ENCODE data around the gene C15orf62.

C15orf62 gene

DNA sequence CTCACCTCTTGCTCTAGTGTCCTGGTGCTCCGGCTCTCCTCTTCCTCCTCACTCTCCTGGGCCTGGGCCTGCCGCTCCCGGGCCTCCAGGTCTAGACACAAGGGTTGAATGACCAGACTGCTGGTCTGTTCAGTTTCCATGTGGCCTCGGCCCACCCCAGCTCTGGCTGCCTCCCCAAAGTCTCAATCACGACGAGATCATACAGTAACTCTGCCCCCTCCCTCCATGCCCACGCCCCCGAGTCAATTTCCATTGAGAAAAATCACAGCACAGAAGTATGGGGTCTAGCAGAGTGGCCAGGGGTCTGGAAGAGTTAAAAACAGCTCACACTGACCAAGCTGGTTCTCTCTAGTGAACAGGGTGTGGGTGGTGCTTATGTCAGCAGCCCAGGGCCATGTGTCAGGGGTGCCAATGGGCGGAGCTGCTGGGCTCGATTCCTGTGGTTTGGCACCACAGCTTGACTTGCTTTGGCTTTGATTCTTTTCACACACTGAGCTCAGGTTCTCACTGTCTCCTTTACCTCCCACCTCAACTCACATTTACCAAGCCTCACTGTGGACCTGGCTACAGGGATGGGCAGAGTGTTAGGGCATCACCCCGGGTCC is 6.9 kb downstream of the C15orf62 start:
- DNase-seq = no peak

- DNase-seq = peak in 3 of 56 donors; percentile 5 to 19 (median 7)
These were observed 12.9 kb downstream of the C15orf62 start for GRCh38 chr15:40782609-40783227.

GRCh38 chr15:40785164-40785563 is 15.4 kb downstream of the C15orf62 start:
- DNase-seq = no peak

DNA sequence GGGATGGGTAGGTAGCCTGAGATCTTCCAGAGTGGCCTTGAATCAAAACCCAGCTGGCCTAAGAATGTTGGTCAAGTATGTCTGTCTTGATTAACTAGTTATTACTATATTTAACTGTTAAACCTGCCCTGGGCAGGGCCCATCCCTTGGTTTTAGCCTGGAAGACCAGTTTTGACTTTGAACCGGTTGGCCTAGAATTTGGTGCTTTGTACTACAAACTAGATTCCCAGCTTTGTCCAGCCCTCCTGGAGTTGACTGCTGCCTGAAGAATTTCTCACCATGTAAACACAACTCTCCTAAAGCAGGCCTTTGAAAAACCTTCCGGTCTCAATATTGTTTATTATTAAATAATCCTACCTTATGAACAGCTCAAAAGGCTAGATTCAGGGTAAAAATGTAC is 16.0 kb downstream of the C15orf62 start:
- no peak for DNase-seq

DNA sequence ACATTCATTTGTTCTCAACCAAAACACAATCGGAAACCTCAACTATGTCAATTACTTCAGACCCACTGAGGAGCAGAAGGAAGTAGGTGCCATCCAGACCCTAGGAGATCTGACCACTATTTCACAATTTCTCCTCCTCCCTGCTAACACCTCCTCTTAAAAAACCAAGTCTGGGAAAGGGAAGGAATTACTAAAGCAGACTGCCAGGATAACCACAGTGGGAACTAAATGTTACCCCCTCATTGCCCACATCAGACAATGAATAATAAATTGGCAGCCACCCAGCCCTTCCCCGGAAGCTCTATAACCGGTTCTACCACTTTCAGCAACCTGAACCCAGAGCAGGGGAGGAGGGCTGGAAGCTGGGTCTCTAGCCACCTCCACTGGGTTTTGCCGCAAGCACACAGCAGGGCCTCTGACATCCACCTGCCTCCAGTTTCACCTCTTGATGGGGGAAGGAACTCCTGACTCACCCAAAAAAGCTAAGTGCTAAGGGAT is 17.6 kb downstream of the C15orf62 start:
- DNase-seq = peak in 1 of 56 donors; percentile 18

DNA sequence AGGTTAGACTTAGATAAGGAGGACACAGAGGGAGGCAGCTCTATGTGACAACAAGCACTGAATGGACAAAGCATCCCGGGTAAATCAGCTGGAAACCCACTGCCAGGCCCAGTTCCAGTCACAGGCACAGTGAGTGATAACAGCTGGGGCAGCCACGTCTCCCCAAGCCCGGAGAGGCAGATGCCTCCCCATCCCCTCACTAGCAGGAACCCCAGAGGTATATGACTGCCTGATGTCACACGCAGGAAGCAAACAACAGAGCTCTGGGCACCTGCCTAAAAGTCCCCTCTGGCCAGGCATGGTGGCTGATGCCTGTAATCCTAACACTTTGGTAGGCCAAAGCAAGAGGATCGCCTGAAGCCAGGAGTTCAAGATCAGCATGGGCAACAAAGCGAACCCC is 18.2 kb downstream of the C15orf62 start:
- DNase-seq = no peak

DNA sequence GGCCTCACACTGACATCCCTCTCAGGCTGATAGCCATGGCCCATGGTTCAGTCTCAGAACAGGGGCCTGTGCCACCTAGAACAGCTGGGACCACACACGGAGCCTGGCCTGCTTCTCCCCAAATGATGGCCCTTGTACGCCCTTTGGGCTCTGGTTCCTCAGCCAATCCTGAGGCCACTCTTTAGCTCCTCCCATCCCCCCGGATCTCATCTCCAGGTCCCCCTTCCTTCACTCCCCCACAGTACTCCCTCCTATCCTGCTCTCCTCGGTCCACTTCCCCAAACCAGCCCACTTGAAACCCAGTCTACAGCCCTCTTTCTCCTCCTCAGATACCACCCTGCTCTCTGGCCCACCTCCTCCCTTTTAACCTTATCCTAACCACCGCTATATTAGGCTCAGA is 19.3 kb downstream of the C15orf62 start:
- DNase-seq = no peak

- DNase-seq = no peak
These were observed 20.2 kb downstream of the C15orf62 start for GRCh38 chr15:40789999-40790398.

DNA sequence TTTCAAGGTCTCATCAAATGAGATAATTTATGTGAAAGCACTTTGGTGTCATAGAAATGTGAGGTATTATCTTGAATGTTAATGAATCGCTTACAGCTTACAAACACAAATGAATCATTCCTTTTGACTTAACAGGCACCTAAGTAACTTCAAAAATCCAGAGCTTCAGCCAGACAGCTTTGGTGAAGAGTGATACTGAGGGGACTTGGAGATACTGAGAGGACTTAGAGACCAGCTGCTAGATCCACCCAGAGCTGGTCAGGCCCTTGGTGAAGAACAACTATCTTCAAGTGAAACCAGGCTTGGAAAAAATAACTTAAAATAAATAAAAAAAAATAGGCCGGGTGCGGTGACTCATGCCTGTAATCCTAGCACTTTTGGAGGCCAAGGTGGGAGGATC is 20.9 kb downstream of the C15orf62 start:
- no peak for DNase-seq

DNA sequence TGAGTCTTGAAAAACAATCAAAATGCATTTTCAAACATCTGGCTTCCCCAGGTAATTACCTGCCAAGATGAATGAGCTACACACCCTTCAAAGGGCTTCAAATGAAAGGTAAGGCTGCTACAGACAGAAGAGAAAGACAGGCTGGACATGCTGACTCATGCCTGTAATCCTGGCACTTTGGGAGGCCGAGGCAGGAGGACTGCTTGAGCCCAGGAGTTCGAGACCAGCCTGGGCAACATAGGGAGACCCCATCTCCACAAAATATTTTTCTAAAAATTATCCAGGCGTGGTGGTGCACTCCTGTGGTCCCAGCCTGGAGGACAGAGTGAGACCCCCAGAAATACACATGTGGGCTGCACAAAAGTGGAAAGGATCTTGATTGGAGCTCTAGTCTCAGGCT is 22.6 kb downstream of the C15orf62 start:
- DNase-seq = no peak

- peak in 2 of 56 donors; percentile 14 to 19 for DNase-seq
These were observed 23.6 kb downstream of the C15orf62 start for GRCh38 chr15:40793216-40793989.

- DNase-seq = no peak
These were observed 26.3 kb downstream of the C15orf62 start for GRCh38 chr15:40796041-40796440.

DNA sequence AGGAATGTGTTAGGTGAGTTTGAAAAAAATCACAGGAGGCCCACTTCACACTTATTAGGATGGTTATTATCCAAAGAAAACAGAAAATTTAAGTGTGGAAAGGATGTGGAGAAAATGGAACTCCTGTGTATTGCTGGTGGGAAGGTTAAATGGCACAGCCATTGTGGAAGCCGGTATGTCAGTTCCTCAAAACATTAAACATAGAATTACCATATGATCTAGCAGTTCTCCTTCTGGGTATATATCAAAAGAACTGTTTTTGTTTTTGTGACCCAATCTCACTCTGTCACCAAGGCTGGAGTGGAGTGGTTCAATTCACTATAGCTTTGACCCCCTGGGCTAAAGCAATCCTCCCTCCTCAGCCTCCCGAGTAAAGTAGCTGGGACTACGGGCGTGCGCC is 26.7 kb downstream of the C15orf62 start:
- DNase-seq = no peak

GRCh38 chr15:40799523-40799922 is 29.7 kb downstream of the C15orf62 start:
- no peak for DNase-seq

DNA sequence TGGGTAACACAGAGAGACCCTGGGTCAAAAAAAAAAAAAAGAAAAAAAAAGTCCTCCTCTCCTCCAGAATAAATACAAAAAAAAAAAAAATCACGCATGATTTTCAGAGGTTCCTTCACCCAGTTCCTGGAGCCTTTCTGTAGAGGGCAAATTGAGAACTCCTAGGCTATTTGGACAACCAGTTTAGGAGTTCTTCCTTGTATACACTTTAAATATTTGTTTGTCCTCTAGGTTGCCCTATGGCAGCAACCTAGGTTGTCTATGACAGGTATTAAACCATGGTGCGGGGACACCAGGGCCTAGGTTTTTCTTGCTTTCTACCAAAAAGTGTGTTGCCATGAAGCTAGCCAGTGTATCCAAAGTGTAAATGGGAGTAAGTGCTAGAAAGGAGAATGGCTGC is 33.3 kb downstream of the C15orf62 start:
- DNase-seq = no peak

GRCh38 chr15:40803688-40804087 is 33.9 kb downstream of the C15orf62 start:
- DNase-seq = no peak

GRCh38 chr15:40806672-40807027 is 36.9 kb downstream of the C15orf62 start:
- no peak for DNase-seq

- DNase-seq = peak; percentile 60 to 99 (median 96)
These were observed 37.5 kb downstream of the C15orf62 start, which contains the start of the genes DNAJC17 and ZFYVE19 for GRCh38 chr15:40807028-40807887. Gene DNAJC17, minus strand, starts transcription at chr15:40807473. Its CDS starts 27 bp downstream, at chr15:40807446. Gene ZFYVE19, plus strand, starts transcription at chr15:40807089. Its CDS starts 501 bp downstream, at chr15:40807590.

- DNase-seq = peak in 2 of 56 donors; percentile 17 to 18
These were observed 38.2 kb downstream of the C15orf62 start for GRCh38 chr15:40807888-40808461.

DNA sequence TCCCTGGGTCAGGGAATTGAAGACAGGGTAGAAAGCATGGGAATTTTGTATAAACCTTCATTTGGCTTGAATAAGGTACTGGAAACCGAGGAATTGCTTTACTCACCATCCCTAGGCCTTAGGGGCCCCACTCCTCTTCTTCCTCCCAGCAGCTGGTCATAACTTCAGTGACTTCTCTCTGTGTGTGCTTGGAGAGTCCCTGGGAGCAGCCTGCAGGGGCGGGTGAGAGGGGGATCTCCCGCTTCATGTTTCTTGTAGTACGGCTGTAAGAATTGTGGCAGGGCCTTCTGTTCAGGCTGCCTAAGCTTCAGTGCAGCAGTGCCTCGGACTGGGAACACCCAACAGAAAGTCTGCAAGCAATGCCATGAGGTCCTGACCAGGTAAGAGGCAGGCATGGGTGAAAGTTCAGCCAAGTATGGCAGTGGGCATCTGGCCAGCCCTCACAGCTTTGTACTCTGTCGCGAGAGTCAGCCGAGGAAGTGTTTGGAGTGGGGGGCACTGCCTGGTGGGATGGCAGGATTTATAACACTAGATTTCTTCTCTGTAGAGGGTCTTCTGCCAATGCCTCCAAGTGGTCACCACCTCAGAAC is 39.2 kb downstream of the C15orf62 start:
- no peak for DNase-seq

Data from amygdala (tissue), 56 donors.